Activated CD8-positive, alpha-beta memory T cell treated with anti-CD3 and anti-CD28 coated beads, Interleukin-2, amount 50 U/mL, for 1 hour (primary cell): ENCODE results near the gene RPRD2.

Source experiments
- DNase-seq: peaks from one replicate; pipeline ENCODE4 v3.0.0-alpha.2; 2020; ENCODE audit errors: extremely low read depth

The RPRD2 gene

DNA sequence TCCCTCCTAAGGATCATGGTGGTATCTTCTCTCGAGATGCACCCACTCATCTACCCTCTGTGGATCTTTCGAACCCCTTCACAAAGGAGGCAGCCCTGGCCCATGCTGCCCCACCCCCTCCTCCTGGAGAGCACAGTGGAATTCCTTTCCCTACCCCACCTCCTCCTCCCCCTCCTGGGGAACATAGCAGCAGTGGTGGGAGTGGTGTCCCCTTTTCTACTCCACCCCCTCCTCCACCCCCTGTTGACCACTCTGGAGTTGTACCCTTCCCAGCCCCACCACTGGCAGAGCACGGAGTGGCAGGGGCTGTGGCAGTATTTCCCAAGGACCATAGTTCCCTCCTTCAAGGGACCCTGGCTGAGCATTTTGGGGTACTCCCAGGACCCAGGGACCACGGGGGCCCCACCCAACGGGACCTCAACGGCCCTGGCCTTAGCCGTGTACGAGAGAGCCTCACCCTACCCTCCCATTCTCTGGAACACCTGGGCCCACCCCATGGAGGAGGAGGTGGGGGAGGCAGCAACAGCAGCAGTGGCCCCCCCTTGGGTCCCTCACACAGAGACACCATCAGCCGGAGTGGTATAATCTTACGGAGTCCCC, 108.8 kb downstream of the RPRD2 start:
- no peak for DNase-seq

DNA sequence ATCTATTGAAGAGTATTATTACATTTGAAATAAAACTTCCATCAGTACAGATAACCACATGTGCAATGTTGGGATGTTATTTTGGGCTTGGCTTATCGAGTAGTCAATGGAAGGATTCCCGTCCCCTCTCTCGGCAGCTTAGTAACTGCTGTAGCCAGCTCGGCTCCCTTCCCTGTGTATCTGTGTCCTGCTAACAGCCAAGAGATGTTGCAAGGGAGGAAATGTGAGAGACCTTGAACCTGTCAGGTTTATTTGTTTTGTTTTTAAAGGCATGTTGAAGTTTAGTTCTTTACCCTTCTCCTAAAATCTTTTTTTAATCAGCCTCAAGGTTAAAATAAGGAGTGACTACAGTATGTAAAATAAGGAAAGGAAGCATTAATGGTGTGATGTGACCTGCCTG, 109.7 kb downstream of the RPRD2 start:
- DNase-seq: no peak

DNA sequence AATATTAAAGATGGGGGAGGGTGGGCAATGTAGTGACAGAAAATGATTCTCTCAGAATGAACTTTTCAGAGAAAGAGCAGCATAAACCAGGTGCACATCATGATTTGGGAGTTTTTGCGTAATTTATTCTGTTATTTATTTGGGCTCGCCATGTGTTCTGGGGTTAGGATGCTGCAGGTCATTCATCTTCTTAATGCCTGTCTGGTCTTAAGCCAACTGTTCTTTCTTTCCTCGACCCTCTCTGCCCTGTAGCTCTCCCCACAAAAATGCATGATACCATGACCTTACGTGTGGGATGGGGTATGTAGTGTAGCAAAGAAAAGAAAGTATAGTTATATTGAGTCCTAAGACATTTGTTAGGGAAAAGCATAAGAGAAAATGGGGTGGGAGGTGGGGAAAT, 110.9 kb downstream of the RPRD2 start:
- no peak for DNase-seq

DNA sequence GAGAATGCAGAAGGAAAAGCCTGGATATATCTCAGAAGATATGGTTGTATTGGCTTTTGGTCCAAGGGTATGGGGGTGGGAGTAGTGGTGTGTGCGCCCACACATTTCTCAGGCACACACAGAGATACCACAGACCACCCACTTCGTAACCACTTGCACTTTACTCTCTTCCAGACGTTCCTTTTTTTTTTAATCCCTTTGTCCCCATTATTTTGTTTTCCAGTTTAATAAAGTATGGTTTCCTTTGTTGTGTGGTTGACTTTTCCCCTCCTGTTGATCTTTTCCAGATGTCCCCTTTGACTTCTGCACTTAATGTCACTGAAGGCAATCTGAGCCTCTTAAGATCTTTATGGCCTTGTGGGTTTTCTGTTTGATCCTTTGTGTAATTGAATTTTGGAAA, 112.8 kb downstream of the RPRD2 start:
- DNase-seq: no peak

DNA sequence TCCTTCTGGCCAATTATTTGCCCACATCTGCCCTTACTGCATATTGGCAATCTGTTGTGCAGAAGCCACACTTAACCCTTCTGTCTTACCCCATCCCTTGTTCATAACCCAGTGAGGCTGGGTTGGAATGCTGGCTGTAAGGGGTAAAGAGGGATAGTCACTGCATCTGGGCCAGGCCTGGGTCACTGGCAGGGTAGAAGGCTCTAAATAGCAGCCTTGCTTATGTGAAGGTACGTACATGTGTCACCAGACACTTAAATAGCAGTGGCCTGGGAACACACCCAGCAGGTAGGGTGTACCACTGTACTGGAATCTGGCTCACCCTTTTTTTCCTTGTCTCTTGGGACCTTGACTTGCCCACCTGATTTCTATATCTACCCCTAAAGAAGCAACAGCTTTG, 113.4 kb downstream of the RPRD2 start:
- no peak for DNase-seq

DNA sequence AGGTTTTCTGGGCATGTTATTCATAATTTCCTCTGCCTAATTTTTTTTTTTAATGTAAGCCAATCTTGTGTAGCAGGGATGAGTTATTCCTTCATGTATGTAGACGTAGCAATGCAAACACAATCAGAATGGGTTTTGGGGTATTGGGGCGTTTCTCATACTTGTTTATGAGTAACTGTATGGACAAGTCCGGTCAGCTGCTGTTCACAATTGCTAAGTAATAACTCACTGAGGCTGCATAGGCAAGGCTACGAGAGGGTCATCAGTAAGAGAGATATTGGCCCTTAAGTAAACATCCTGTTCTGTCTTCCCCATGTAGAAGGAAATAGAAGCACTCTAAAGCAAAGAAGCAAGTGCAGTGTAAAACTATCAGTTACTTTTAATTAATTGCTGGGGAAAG, 113.8 kb downstream of the RPRD2 start:
- DNase-seq: no peak

DNA sequence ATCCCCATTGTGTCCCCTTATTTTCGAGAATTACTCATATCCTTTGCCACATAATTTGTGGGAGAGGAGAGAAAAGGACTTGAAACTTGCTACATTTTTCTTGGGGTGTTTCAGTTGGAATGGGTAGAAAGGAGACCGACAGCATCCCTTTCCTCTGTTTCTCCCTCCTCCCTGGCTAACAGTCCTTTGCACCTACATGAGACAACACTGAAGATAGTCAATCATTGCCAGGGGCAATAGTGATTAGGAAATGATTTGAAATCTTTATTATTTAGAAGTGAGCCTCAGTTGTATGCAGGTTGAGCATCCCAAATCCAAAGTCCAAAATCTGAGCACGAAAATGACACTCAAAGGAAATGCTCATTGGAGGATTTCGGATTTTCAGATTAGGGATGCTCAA, 115.4 kb downstream of the RPRD2 start:
- no peak for DNase-seq

DNA sequence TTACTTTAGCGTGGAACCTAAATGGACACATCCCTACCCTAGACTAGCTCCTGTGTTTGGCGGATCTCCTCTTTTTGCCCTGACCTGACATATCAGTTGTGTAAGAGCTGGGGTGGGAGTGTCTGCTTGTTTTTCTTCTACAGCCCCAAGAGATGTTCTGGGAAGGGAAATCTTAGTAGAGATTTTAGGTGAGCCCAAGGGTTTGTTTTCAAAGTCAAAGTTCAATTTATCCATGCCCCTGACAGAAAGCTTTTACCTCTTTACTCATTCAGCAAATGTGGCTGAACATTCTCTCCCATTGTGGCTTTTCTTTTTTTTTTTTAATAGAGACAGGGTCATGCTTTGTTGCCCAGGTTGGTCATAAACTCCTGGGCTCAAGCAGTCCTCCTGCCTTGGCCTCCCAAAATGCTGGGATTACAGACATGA, 116.0 kb downstream of the RPRD2 start:
- DNase-seq: no peak

DNA sequence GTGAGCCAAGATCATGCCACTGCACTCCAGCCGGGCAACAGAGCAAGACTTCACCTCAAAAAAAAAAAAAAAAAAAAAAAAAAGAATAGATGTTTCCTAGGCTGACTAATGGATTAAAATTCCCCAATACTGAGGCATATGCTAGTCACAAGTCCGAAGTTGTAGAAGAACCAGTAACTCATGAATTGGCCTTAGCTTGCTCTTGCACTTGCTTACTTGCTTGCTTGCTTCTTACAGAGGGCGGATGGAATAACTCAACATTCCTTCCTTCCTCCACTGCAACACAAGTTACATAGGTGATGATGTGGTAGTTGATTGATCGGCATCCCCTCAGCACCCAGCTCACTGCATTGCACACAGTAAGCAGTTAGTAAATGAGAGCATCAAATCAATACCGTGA, 120.5 kb downstream of the RPRD2 start:
- no peak for DNase-seq

DNA sequence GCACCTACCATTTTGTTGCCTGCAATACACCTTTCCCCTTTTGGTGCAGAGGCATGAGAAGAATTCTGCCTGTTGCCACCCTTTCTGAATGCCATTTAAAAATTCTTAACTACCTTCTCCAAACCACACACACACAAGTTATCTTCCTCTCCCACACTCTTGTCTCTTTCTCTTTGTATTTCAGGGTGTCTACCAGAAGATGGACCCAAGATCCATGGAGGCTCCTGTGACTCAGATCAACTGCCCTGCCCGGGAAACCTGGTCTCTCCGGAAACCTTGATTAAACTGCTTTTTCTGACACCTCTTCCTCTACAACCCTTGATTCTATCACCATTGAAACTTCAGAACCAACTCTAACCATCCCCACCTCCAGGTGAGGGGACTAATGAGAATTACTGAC, 120.9 kb downstream of the RPRD2 start:
- DNase-seq: no peak

DNA sequence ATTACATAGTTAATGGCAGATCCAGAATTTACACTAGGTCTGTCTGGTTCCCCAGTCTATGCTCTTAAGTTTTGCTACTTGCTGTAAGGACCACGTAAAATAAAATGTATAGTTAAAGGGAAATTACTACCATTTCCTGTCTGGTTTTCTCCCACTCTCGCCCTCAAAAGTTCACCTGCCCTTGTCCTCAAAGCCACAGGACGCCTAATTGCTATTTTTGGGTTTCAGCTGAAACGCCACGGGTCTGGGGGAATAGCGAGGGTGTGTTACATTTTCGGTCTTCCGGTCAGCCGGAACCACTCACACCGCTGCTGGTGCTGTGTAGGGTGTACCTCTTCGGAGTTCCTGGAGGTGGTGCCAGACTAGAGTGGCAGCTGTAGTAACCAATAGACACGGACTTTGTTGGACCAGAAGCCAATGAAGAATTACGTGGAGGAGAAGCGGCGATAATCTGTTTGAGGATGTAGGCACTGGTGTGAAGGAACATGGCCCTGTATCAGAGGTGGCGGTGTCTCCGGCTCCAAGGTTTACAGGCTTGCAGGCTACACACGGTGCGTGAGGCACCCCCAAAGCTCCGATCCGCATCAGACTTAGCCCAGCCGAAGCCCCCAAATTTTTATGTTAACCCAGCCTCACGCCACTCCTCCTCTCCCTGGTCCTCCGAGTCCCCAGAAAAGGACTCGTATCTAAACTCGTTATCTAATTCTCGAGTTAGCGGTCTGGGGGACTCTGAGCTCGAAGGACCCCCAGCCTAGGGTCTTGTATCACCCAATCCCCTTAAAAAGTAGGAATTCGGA, 123.2 kb downstream of the RPRD2 start, which contains the start of gene TARS2:
Gene TARS2, plus strand, starts transcription at position 454 of the 797 bp plus-strand sequence. Its CDS starts 32 bp downstream, at position 486.
- DNase-seq: peak; percentile 88

DNA sequence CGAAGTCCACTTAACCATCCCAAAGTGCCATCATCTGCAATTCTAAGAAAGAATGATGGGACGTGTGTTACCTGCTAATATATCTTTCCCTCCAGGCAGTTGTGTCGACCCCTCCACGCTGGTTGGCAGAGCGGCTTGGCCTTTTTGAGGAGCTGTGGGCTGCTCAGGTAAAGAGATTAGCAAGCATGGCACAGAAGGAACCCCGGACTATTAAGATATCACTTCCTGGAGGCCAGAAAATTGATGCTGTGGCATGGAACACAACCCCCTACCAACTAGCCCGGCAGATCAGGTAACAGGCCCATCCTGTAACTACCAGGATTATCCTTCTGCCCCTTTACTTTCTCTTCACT, 123.8 kb downstream of the RPRD2 start:
- DNase-seq: no peak

DNA sequence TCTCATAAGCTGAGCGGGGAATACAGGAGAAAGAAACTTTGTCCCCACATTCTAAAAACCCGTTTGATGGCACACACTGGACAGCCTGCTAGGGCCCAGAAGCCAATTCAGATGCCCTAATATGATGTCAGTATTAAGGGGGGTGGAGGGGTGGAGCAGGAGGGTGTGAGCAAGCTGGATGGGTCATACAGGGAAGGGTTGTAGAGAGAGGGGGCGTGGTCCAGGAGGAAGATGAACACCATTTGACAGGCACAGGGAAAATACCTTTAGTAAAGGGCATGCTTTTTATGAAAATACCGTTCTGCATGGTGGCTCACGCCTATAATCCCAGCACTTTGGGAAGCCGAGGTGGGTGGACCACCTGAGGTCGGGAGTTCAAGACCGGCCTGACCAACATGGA, 129.2 kb downstream of the RPRD2 start:
- DNase-seq: no peak

DNA sequence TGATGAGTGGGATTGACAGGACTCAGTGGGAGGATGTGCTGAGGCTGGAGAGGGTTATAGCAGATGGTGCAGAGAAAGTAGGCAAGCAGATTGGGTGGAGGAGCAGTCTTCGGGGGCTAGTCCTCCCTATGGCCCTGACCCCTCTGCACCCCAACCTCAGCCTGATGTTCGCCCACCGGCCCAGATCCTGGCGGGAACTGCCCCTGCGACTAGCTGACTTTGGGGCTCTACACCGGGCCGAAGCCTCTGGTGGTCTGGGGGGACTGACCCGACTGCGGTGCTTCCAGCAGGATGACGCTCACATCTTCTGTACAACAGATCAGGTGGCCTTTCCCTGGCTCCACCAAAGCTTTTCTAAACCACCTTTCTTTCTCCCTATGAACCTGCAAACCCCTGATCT, 134.4 kb downstream of the RPRD2 start:
- DNase-seq: no peak

DNA sequence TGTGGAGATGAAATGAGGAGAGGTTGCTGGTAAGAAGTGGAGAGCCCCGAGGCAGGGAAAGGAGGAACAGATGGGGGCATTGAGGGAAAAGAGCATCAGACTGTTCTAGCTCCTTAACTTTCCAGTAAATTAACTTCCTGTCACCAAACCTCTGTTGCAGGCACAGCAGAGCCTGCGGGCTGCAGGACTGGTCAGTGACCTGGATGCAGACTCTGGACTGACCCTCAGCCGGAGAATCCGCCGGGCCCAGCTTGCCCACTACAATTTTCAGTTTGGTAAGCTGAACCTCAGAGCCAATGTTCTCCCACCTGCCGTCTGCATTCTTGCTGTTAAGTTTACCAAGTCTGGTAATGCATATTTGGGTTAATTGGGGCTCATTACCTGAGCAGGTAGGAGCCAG, 141.5 kb downstream of the RPRD2 start:
- no peak for DNase-seq

DNA sequence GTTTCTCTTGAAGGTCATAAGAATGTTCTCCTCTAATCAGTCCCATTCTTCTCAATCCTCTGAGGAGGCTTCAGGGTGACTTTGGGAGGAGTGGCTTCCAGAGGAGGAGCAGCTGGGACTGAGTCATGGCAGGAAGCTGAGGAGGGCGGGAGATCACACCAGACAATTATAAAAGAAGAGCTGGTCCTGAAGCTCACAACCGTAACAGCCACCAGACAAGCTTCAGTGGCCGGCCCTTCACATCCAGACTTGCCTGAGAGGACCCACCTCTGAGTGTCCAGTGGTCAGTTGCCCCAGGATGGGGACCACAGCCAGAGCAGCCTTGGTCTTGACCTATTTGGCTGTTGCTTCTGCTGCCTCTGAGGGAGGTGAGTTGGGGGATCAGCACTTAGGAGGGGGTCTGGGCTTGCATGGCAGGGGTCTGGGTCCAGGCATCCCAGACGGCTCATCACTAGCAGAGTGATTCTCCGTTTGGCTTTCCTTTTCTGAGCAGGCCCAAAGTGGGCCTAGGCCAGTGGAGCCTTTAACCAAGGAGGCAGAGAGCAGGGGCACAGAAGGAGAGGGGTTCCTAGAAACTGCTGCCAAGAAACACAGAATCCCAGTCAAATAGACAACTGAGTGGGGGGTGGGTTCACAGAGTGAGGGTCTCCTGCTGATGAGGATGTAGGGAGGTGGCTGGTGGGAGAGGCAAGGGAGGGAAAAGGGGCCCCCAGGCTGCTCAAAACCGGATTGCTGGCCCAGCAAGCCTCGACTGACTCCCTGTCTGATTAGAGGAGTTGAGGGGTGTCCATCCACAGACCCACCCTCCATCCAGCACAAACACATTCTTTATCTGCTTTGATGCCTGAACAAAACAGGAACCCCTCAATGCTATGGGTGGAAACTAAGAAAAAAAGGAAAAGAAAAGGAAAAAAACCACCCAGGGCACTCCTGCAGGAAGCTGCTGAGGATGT, 144.2 kb downstream of the RPRD2 start, which contains the start of gene ECM1:
Gene ECM1, plus strand, starts transcription at position 198 of the 953 bp plus-strand sequence. Its CDS starts 101 bp downstream, at position 299.
- no peak for DNase-seq

DNA sequence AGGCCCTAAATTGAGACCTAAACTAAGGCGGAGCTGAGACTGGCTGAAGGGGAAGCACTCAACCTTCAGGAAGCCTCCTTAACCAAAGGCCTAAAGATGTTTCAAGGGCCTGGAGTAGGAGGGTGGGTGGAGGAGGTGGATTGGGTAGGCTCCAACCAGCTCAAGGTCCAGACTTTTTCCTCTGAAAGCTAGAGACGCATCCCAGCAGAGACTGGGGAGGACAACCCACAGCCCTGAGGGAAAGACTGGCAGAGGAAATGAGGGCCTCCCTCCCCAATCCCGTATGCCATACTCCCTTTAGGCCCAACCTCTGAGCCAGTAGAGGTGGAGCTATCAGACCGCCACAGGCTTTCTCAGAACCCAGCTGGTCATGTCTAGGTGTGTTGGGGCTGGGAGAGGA, 145.0 kb downstream of the RPRD2 start:
- DNase-seq: no peak

DNA sequence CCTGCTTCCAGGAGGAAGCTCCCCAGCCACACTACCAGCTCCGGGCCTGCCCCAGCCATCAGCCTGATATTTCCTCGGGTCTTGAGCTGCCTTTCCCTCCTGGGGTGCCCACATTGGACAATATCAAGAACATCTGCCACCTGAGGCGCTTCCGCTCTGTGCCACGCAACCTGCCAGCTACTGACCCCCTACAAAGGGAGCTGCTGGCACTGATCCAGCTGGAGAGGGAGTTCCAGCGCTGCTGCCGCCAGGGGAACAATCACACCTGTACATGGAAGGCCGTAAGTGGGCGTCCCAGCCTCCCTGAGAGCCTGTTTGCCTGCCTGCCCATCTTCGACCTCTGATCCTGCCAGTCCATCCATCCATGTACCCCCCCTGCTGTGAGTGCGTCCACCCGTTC, 147.6 kb downstream of the RPRD2 start:
- no peak for DNase-seq

DNA sequence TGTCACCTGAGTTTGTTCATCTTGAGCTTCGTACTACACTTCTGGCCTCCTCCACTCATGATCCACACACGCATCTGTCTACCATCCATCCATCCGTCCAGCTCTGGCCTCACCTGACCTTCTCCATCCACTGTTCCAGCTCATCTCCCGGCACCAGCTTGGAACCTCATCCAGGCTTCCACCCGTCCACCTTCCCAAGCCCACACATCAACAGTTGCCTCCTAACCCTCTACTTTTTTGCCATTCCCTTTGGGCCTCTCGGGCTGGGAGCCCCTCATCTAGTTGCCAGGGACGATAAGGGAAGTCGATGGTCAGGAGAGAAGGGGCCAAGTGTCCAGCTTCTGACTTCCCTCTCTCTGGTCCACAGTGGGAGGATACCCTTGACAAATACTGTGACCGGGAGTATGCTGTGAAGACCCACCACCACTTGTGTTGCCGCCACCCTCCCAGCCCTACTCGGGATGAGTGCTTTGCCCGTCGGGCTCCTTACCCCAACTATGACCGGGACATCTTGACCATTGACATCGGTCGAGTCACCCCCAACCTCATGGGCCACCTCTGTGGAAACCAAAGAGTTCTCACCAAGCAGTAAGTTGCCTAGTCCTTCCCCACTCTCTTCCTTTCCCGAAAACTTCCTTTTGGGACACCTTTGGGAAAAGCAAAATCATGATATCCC, 148.2 kb downstream of the RPRD2 start:
- no peak for DNase-seq

DNA sequence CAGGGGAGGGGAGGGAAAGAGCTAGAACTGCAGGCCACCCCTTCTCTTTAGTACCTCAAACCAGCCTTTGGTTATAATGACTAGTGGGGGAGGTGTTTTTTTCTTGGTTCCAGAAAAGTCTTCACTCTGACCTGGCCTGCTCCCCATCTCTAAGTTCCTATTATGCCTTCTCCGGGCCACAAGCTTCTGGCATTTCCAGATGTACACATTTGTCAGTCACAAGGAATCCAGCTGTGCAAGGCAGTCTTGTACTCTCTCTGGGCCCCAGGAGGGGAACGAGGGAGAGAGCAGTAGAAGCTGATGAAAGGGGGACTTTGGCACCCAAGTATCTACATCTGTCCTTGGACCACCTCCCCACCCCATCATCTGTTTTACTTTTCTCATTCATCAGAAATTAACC, 148.9 kb downstream of the RPRD2 start:
- no peak for DNase-seq

DNA sequence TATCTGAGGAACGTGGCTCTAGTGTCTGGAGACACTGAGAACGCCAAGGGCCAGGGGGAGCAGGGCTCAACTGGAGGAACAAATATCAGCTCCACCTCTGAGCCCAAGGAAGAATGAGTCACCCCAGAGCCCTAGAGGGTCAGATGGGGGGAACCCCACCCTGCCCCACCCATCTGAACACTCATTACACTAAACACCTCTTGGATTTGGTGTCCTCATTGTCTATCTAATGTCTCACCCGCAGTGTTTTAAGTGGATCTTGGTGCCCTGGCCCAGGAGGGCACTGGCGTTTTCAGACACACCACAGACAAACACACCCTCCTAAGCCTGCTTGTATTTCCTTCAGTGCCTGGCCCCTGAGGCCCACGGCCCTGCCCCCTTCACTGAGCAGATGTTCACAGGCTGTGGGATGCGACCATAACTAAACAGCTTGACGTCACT, 149.4 kb downstream of the RPRD2 start:
- DNase-seq: no peak

DNA sequence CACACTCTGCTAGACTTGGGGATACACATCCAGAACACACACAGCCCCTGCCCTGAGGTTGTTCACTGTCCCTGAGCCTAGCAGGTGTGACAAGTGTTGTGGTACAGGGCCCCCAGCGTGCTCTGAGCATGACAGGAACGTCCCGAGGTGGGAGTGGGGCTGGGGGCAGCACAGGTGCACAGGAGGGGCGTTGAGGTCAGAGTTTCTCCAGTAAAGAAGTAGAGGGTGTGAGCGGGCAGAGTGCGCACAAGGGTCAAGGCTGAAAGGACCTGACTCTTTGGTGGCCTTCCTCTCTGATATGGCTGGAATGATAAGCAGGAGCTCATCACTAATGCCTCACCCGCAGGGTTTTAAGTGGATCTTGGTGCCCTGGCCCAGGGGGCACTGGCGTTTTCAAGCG, 150.3 kb downstream of the RPRD2 start:
- no peak for DNase-seq
